Heart right ventricle (tissue), 16 donors: ENCODE data around the gene KCNQ1. TPM values are rescaled to one million over a fixed set of nuclear protein-coding genes. Genes with fewer than 3 reads are reported as not detected.
A peak's percentile ranks its signal among the peaks of the same experiment; 100 is the strongest.

Experiments
- ATAC-seq, 8 donors: fragments of 200-7000 bp; cut with Tn5 transposase; one replicate each; pipeline ENCODE4 v1.9.1; 2020; ENCODE audit warnings: mild to moderate bottlenecking in 8 of 8, moderate library complexity in 8 of 8, moderate number of reproducible peaks in 1 of 8
- DNase-seq, 2 donors: peaks; one replicate each; pipeline ENCODE4 v3.0.0-alpha.2; 2020
- H3K27ac ChIP-seq, 10 donors: fragments of 200-600 bp; sonication (generic) in 2 of 10; one replicate each; pipeline versions ENCODE4 v1.5.0 to v1.8.0; 2020 to 2022; ENCODE audit warnings: mild to moderate bottlenecking in 3 of 10
- H3K27me3 ChIP-seq, 7 donors: fragments of 200-600 bp; one replicate each; pipeline ENCODE4 v1.8.0; 2021 to 2022; ENCODE audit warnings: mild to moderate bottlenecking in 2 of 7
- H3K36me3 ChIP-seq, 9 donors: fragments of 200-600 bp; sonication (generic) in 1 of 9; one replicate each; pipeline versions ENCODE4 v1.5.0 to v1.8.0; 2020 to 2022; ENCODE audit warnings: mild to moderate bottlenecking in 2 of 9
- H3K4me1 ChIP-seq, 9 donors: fragments of 200-600 bp; sonication (generic) in 1 of 9; one replicate each; pipeline versions ENCODE4 v1.5.0 to v1.8.0; 2020 to 2022; ENCODE audit warnings: mild to moderate bottlenecking in 4 of 9
- H3K4me3 ChIP-seq, 10 donors: fragments of 200-600 bp; sonication (generic) in 2 of 10; one replicate each; pipeline versions ENCODE4 v1.5.0 to v1.8.0; 2020 to 2022; ENCODE audit warnings: mild to moderate bottlenecking in 7 of 10, moderate library complexity in 2 of 10
- H3K9me3 ChIP-seq, 11 donors: fragments of 200-600 bp in 10 of 11; sonication (generic) in 2 of 11; one replicate each; pipeline versions ENCODE4 v1.5.0 to v1.8.0; 2013 to 2022; ENCODE audit warnings: mild to moderate bottlenecking in 2 of 11, control low read depth in 1 of 11, moderate library complexity in 1 of 11
- CTCF ChIP-seq, 9 donors: fragments of 200-600 bp; sonication (generic) in 2 of 9; IDR thresholded peaks; one replicate each; pipeline versions ENCODE4 v1.5.0 to v1.8.0; 2021 to 2022; ENCODE audit warnings: antibody characterized with exemption in 9 of 9, mild to moderate bottlenecking in 5 of 9, moderate library complexity in 1 of 9
- WGBS, 2 donors: extraction: QIAGEN DNeasy Blood & Tissue Kit; methylation state at CpG; one replicate each; pipeline ENCODE4 v1.1.7; 2013; ENCODE audit warnings: inconsistent platforms in 1 of 2; 5-methylcytosine and 5-hydroxymethylcytosine counted together
- intact Hi-C, 10 donors: fragments of 100-400 bp; cut with DNase I; formaldehyde crosslinking; loops; one replicate each; pipeline versions ENCODE4 v1.11.1 to v1.14.2; 2022
- polyA plus RNA-seq, 2 donors: library from polyadenylated mRNA; stranded (reverse); fragments of 200-250 nt; gene quantifications; one replicate each; pipeline ENCODE4 v1.2.3, GENCODE V29; 2013
- total RNA-seq, 10 donors: library from RNA; stranded (reverse); fragmentation: NEBNext Ultra II Directional in 3 of 10; extraction: Animal tissue kit (Norgen Biotek cat#: 25700) in 3 of 10; gene quantifications; one replicate each; pipeline versions ENCODE4 v1.2.1 to v1.2.4, GENCODE V29; 2021 to 2023
- donor health status: Arrhythmogenic right ventricular cardiomyopathy.
- donor health status: ischemic (EF 13 %, LVEDD 7.1; RV severe dilation, severe dysfunction).
- donor health status: healthy with polysubstance abuse.
- donor health status: DM: no; HTN: yes; CAD: no.
- donor health status: DM: no; HTN: no; CAD: no.
- donor health status: ischemic (EF 25% LVEDD 6.9; RV normal size, moderate dysfunction).
- donor health status: ischemic (EF 25% LVEDD 5.7; RV mildly dilated, moderate dysfunction).
- donor health status: healthy.
- donor health status: DM: yes; HTN: yes; CAD: no.
- donor health status: Ischemic cardiomyopathy.
- donor health status: ischemic (EF 35%, LVEDD 5.7; RV mildly dilated, moderate dysfunction).
- donor health status: nonischemic (EF 11% LVEDD 7.7; RV severe dilation, severe dysfunction).
- donor health status: DM: yes; HTN: yes; CAD: no.
- donor health status: PGD.
- donor health status: ischemic (EF 29% LVEDD 5.4; RV normal size, mild dysfunction).
- donor health status: nonischemic (EF 23%, LVEDD 6.1; RV moderate dilation, normal function).

The KCNQ1 gene
- total and polyA plus RNA-seq, 12 donors: 19.9 to 48.2 (median 33.7) TPM

DNA sequence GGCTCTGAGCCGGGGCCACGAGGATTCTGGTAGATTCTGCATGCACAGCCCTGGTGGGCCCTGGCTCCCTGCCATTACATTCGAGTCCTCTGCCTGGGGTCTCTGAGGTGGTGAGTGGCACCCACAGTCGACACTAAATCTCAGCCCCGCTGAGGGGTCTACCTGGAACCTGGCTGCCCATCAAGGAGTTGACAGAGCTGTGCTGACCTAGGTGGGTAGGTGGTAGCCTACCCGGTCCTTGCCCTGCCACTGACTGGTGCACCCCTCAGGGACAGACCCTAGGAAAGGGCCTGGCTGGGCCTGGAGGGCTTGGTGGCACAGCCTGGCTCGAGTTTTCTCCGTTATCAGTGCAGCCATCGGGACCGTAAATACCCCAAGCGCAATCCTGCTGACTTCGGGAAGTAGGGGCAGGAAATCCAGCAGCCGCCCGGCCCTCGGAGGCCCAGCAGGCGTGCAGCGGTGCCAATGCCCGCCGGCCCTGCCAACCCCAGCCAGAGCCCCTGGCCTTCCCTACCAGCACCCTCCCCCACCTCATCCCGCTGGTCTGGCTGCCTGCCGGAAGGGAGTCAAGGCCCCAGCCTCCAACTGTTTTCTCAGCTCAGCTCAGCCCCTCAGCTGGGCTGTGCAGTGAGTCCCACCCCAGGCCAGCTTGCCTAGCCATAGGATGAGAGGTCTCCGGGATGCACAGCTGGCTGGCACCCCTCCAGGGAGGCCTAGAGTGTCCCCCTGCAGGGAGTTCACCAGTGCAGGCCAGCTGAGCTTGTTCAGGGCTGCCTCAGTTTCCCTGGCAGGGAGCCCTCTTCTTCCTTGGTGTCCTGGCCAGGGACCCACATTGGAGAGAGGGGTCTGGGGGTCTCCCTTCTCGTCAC, 335.4 kb downstream of the KCNQ1 start:
- no peak for TF ChIP-seq CTCF (IDR thresholded peaks at IDR 0.05)
- ATAC-seq: peak in 2 of 8 donors; percentile 4
- Histone ChIP-seq H3K9me3 (no peaks in the 10 kb centered on the region), H3K27me3 (no peaks in the 10 kb centered on the region), H3K4me1 (peaks cover 30 to 49% (median 43%) of the 10 kb centered on the region in 9 donors), H3K4me3 (no peak overlapping the region), H3K27ac (peak overlapping the region in 9 of 10 donors; percentile 67 to 94 (median 79)), H3K36me3 (no peaks in the 10 kb centered on the region)
- intact Hi-C loops: loop anchor here in 5 of 10 donors (5.0 to 10.0 kb wide), 3 partner anchors 52 to 225 kb away; partner anchors contain the start of gene CDKN1C (in 5 of the 5)
- DNase-seq: peak; percentile 13 to 38
- WGBS, 2 donors: 45 to 47% methylated on average over 23 of the region's 23 CpGs

DNA sequence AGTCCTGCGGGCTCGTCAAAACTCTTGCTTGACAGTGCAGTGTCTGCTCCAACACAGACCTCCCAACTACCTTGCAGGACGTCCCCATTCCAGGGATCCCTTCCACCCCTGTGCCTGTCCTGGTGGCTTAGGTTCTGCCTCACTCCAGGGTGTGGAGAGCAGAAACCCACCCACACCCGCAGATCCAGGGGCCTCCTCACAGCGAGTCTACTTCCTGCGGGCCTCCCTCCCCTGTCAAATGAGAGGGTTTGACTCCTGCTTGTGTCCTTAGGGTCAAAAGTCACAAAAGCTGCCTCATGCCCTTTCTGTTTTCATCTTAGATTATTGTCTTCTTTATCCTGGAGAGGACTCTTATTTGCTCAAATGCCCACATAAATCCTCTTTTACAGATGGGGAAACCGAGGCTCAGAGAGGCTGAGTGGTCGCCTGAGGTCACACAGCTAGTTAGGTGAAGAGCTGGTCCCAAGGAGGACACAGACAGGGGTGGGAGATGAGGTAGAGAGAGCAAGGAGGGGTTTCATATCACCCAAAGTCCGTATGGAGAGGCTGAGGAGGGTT, 336.1 kb downstream of the KCNQ1 start:
- H3K36me3 ChIP-seq: no peaks in the 10 kb centered on the region
- intact Hi-C loops: loop anchor here in 4 of 10 donors (5.0 to 10.0 kb wide), 3 partner anchors 51 to 226 kb away; partner anchors contain the start of gene CDKN1C (in 4 of the 4)
- DNase-seq (peak in 1 of 2 donors; percentile 1), ATAC-seq (no peak)
- H3K27me3 ChIP-seq: no peaks in the 10 kb centered on the region
- no peak overlapping the region for H3K4me3 ChIP-seq
- H3K4me1 ChIP-seq: peaks cover 30 to 49% (median 43%) of the 10 kb centered on the region in 9 donors
- H3K9me3 ChIP-seq: peaks cover 0 to under 1% (median 0%) of the 10 kb centered on the region in 11 donors
- 68 to 70% methylated on average over 9 of the region's 9 CpGs for WGBS, 2 donors
- TF ChIP-seq CTCF (IDR thresholded peaks at IDR 0.05): no peak
- H3K27ac ChIP-seq: peak overlapping the region in 8 of 10 donors; percentile 41 to 94 (median 80)

DNA sequence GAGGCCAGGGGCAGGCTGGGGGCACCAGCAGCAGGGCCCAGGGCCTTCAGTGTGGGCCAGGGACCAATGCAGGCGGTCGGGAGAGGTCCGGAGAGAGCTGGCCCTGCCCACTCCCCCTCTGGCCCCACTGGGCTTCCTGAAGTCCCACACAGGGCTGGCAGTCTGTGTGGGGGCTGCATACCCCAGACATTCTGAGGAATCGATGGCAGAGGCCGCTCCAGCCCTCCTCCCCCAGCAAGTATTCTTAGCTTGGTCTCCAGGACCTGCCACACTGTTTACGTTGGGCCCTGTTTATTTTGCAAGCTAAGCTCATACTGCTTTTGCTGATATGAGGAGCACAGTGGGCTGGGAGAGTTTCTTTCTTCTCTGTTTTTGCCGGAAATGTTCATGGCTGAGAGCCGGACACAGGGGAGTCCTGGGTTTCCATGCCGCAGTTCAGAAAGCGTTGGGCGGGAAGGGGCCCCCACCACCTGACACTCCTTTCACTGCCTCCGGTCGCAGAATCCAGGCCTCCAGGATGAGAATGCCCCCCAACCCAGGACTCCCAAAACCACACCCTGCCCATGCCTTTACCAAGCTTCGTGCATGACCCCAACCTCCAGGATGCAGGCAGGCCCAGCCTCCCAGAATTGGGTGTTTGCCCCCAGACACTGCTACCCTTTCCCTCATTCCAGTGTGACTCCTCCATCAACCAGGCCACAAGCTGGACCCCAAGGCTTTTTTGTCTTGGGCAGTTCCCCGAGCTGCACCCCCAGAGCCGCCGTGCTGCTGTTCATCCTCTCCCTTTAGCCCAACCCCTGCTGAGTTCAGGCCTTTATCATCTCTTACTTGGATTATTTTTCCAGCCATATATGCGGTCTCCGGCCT, 336.8 kb downstream of the KCNQ1 start:
- Histone ChIP-seq H3K36me3 (no peaks in the 10 kb centered on the region), H3K27ac (peak overlapping the region in 6 of 10 donors; percentile 11 to 89 (median 58)), H3K4me3 (no peak overlapping the region), H3K4me1 (peaks cover 30 to 49% (median 43%) of the 10 kb centered on the region in 9 donors), H3K9me3 (peaks cover 0 to 7% (median 0%) of the 10 kb centered on the region in 11 donors), H3K27me3 (no peaks in the 10 kb centered on the region)
- intact Hi-C loops: loop anchor here in 4 of 10 donors (5.0 to 10.0 kb wide), 3 partner anchors 51 to 227 kb away; partner anchors contain the start of gene CDKN1C (in 4 of the 4)
- 67 to 74% methylated on average over 19 of the region's 19 CpGs for WGBS, 2 donors
- no peak for TF ChIP-seq CTCF (IDR thresholded peaks at IDR 0.05)
- ATAC-seq: no peak
- DNase-seq: peak; percentile 10 to 34
